GM18511 (cell line): ENCODE measurements around the gene CYP2W1.

Experiments
- ATAC-seq: cut with Tn5 transposase; IDR thresholded peaks from one replicate; pipeline ENCODE4 v1.9.1; 2021; ENCODE audit warnings: mild to moderate bottlenecking, moderate library complexity; ENCODE audit not compliant: unreplicated experiment

Gene CYP2W1

GRCh38 chr7:963236-964078, 19.5 kb upstream of the CYP2W1 start:
- ATAC-seq: no peak

GRCh38 chr7:964401-965231, 18.4 kb upstream of the CYP2W1 start:
- ATAC-seq: no peak

- ATAC-seq: no peak
These were observed 16.5 kb upstream of the CYP2W1 start for GRCh38 chr7:966291-967069.

- no peak for ATAC-seq
These were observed 15.5 kb upstream of the CYP2W1 start for GRCh38 chr7:967361-968082.

GRCh38 chr7:968205-969105, 14.5 kb upstream of the CYP2W1 start:
- ATAC-seq: no peak

- no peak for ATAC-seq
These were observed 13.6 kb upstream of the CYP2W1 start for GRCh38 chr7:969403-969802.

- no peak for ATAC-seq
These were observed 12.2 kb upstream of the CYP2W1 start for GRCh38 chr7:970744-971143.

- no peak for ATAC-seq
These were observed 10.9 kb upstream of the CYP2W1 start for GRCh38 chr7:972110-972509.

- no peak for ATAC-seq
These were observed 10.2 kb upstream of the CYP2W1 start for GRCh38 chr7:972676-973309.

GRCh38 chr7:973312-973711, 9.7 kb upstream of the CYP2W1 start:
- ATAC-seq: no peak

GRCh38 chr7:974172-974571, 8.8 kb upstream of the CYP2W1 start:
- no peak for ATAC-seq

- ATAC-seq: peak; percentile 66
These were observed 7.9 kb upstream of the CYP2W1 start, which contains the start of gene COX19 for GRCh38 chr7:974820-975681. COX19 (minus strand) TSS chr7:975549; CDS start chr7:975509, 40 bp downstream.

- ATAC-seq: no peak
These were observed 7.1 kb upstream of the CYP2W1 start for GRCh38 chr7:975702-976473.

- no peak for ATAC-seq
These were observed 6.1 kb upstream of the CYP2W1 start for GRCh38 chr7:976901-977325.

- ATAC-seq: peak; percentile 54
These were observed 5.5 kb upstream of the CYP2W1 start for GRCh38 chr7:977326-978048.

- no peak for ATAC-seq
These were observed 5.0 kb upstream of the CYP2W1 start for GRCh38 chr7:978049-978346.
